ENCODE results near the gene SIRPA.

DNA sequence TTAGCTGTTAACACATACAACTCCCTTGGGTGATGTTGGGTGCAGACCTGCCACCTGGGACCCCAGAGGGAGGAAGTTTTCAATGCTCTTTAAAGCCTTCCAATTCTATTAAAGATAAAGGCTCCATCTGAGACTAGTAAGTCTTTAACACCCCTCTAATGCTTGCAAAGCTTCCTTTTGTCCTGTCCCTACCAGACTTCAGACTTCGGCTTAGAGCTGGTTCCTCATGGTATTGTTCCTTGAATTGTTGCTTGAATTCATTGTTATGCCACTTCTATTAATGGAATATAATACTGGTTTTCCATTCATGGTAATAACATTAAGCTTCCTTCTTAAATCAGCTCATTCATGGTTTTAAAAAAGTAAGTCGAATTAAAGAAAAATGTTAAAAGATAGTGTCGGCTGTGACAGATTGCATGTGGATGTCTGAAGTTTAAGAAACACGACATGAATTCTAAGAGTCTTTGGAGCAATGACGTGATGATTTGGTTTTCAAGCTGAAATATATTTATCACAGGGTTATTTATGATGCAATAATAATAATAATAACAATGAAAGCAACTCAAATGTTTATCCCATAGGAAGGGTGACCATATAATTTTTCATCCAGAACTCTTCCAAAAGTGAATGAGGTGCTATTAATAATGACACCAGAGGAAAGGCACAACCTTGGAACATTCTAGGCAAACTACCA, 76.8 kb downstream of the SIRPA start:
- TF ChIP-seq, protein P1, sequence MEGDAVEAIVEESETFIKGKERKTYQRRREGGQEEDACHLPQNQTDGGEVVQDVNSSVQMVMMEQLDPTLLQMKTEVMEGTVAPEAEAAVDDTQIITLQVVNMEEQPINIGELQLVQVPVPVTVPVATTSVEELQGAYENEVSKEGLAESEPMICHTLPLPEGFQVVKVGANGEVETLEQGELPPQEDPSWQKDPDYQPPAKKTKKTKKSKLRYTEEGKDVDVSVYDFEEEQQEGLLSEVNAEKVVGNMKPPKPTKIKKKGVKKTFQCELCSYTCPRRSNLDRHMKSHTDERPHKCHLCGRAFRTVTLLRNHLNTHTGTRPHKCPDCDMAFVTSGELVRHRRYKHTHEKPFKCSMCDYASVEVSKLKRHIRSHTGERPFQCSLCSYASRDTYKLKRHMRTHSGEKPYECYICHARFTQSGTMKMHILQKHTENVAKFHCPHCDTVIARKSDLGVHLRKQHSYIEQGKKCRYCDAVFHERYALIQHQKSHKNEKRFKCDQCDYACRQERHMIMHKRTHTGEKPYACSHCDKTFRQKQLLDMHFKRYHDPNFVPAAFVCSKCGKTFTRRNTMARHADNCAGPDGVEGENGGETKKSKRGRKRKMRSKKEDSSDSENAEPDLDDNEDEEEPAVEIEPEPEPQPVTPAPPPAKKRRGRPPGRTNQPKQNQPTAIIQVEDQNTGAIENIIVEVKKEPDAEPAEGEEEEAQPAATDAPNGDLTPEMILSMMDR (IDR thresholded peaks at IDR 0.05): no peak
- no peak for TF ChIP-seq POLR2A (IDR thresholded peaks at IDR 0.05)
